HepG2 (cell line): ENCODE data around the gene STIM1. TPM values are rescaled to one million over a fixed set of nuclear protein-coding genes. Genes with fewer than 3 reads are reported as not detected.

Experiments used
- ATAC-seq: fragments of 200-7000 bp; cut with Tn5 transposase; 3 replicates; pipeline ENCODE4 v1.9.1; 2020; ENCODE audit warnings: mild to moderate bottlenecking, moderate library complexity
- BruUV-seq: library from RNA; stranded (reverse); fragments of 400-500 nt; replicated peaks from 2 replicates; lab custom pipeline; 2021; lab: Mats Ljungman, UMichigan
- CTCF ChIA-PET: fragments of 300-600 bp; formaldehyde crosslinking; extraction: SDS; loops from one replicate; lab custom pipeline; 2021; ENCODE audit warnings: low total read pairs, inconsistent platforms, low intra/inter-chr PET ratio; lab: Yijun Ruan, JAX
- POLR2A ChIA-PET: fragments of 350-600 bp; sonication (Branson Sonifier 250); formaldehyde crosslinking; loops from one replicate; lab custom pipeline; 2020; ENCODE audit warnings: antibody characterized with exemption, inconsistent platforms; lab: Yijun Ruan, JAX
- DNase-seq: peaks from one replicate; pipeline ENCODE4 v3.0.0-alpha.2; 2015; ENCODE audit warnings: low spot score
- FAIRE-seq: peaks from 3 replicates; lab custom pipeline; 2011; peaks lifted over from hg19 to GRCh38; lab: Jason Lieb, UNC
- H2AFZ ChIP-seq: one replicate; pipeline ENCODE4 v1.6.1; 2011; ENCODE audit warnings: low read length, inconsistent platforms
- H3K27ac ChIP-seq: fragments of 300-600 bp; 3 replicates; pipeline ENCODE4 v1.8.0; 2011; ENCODE audit warnings: mixed run types, mild to moderate bottlenecking, mixed read lengths, low read length, inconsistent platforms; ENCODE audit not compliant: insufficient read depth; ENCODE audit errors: extremely low read length
- H3K27me3 ChIP-seq, 2 experiments: fragments of 200-600 bp in 1 of 2; 2 replicates in 1 of 2; 3 replicates in 1 of 2; pipeline versions ENCODE4 v1.6.0 to v1.8.0; 2011; ENCODE audit warnings: low read length in 2 of 2, mild to moderate bottlenecking in 2 of 2, moderate library complexity in 2 of 2, inconsistent platforms in 1 of 2; ENCODE audit not compliant: insufficient read depth in 2 of 2, control insufficient read depth in 1 of 2
- H3K36me3 ChIP-seq, 2 experiments: fragments of 200-600 bp in 1 of 2; replicated peaks in 1 of 2; 2 replicates in 1 of 2; 3 replicates in 1 of 2; pipeline versions ENCODE4 v1.5.1 to v1.8.0; 2011; ENCODE audit warnings: low read length in 2 of 2, inconsistent platforms in 1 of 2; ENCODE audit not compliant: insufficient read depth in 2 of 2, control insufficient read depth in 1 of 2
- H3K4me1 ChIP-seq: 2 replicates; pipeline ENCODE4 v1.5.1; 2012; ENCODE audit warnings: low read length, inconsistent platforms; ENCODE audit not compliant: insufficient read depth
- H3K4me2 ChIP-seq: 2 replicates; pipeline ENCODE4 v1.6.0; 2011; ENCODE audit warnings: low read depth, low read length, inconsistent platforms
- H3K4me3 ChIP-seq, 3 experiments: fragments of 200-600 bp in 1 of 3; sonication (generic), shearing (Covaris generic) in 1 of 3; replicated peaks in 1 of 3; 2 replicates each; pipeline ENCODE4 v1.5.1; 2011 to 2016; ENCODE audit warnings: low read length in 3 of 3, inconsistent platforms in 2 of 3, low read depth in 2 of 3, mild to moderate bottlenecking in 2 of 3, control low read depth in 1 of 3, mixed read lengths in 1 of 3; ENCODE audit not compliant: insufficient read depth in 1 of 3
- H3K79me2 ChIP-seq: one replicate; pipeline ENCODE4 v1.6.1; 2011; ENCODE audit warnings: low read length, inconsistent platforms; ENCODE audit not compliant: insufficient read depth
- H3K9ac ChIP-seq: 2 replicates; pipeline ENCODE4 v1.6.0; 2011; ENCODE audit warnings: mild to moderate bottlenecking, low read depth, low read length, inconsistent platforms; ENCODE audit not compliant: insufficient read depth
- H3K9me3 ChIP-seq: 2 replicates; pipeline ENCODE4 v1.5.1; 2012; ENCODE audit warnings: mild to moderate bottlenecking, low read length
- H4K20me1 ChIP-seq: 2 replicates; pipeline ENCODE4 v1.6.0; 2011; ENCODE audit warnings: inconsistent platforms, mild to moderate bottlenecking, low read length, moderate library complexity; ENCODE audit not compliant: insufficient read depth
- CEBPG ChIP-seq: IDR thresholded peaks from 2 replicates; pipeline ENCODE4 v1.6.1; 2016
- HHEX ChIP-seq: IDR thresholded peaks from 2 replicates; pipeline ENCODE4 v1.6.1; 2016; ENCODE audit warnings: control low read depth
- KDM5A ChIP-seq: fragments of 200-600 bp; sonication (generic); IDR thresholded peaks from 2 replicates; pipeline ENCODE4 v1.7.0; 2018; ENCODE audit warnings: antibody characterized with exemption, mild to moderate bottlenecking, low read length, borderline replicate concordance
- MIER3 ChIP-seq: IDR thresholded peaks from 2 replicates; pipeline ENCODE4 v1.6.1; 2016; ENCODE audit warnings: missing compliant biosample characterization, borderline replicate concordance
- SP5 ChIP-seq: IDR thresholded peaks from 2 replicates; pipeline ENCODE4 v1.6.1; 2016; ENCODE audit warnings: low read depth, borderline replicate concordance
- TBL1XR1 ChIP-seq: fragments of 150-350 bp; IDR thresholded peaks from 2 replicates; pipeline ENCODE4 v1.6.1; 2014; ENCODE audit warnings: borderline replicate concordance, low read length; ENCODE audit not compliant: partially characterized antibody
- ZNF33B ChIP-seq: sonication (generic); formaldehyde crosslinking; IDR thresholded peaks from 2 replicates; pipeline ENCODE4 v1.5.1; 2020; ENCODE audit warnings: mild to moderate bottlenecking, missing genetic modification reagents
- WGBS: methylation state at CpG from one replicate; pipeline ENCODE4 v1.1.6; 2017; ENCODE audit warnings: low lambda C conversion rate; 5-methylcytosine and 5-hydroxymethylcytosine counted together
- in situ Hi-C: cut with HindIII; loops from 2 replicates; pipeline ENCODE4 v1.10.0; 2017; ENCODE audit warnings: low pct_unique_long_range_greater_than_20kb; ENCODE audit not compliant: extremely low pct_ligation_motif_present
- intact Hi-C: fragments of 100-400 bp; cut with micrococcal nuclease; formaldehyde crosslinking; loops from one replicate; pipeline ENCODE4 v1.10.0; 2022; ENCODE audit not compliant: unreplicated experiment
- polyA plus RNA-seq, 8 experiments: library from polyadenylated mRNA; depleted of rRNA in 3 of 8; stranded (reverse) in 7 of 8; unstranded in 1 of 8; fragments of >200 nt; fragmentation: Illumina TruSeq in 4 of 8; extraction: Trizol in 4 of 8; gene quantifications; 2 replicates each; pipeline versions ENCODE4 v1.2.1 to v1.2.3, GENCODE V29; 2011 to 2016; ENCODE audit warnings: low read depth in 4 of 8, missing spikeins in 1 of 8, mixed read lengths in 1 of 8; ENCODE audit not compliant: insufficient read depth in 1 of 8
- total RNA-seq, 5 experiments: library from RNA; depleted of rRNA; stranded (reverse); fragments of >200 nt; fragmentation: Illumina TruSeq; extraction: Trizol; gene quantifications; 2 replicates each; pipeline ENCODE4 v1.2.3, GENCODE V29; 2016; ENCODE audit warnings: low read depth in 1 of 5
- TF ChIP-seq, protein P1 (sequence below): IDR thresholded peaks from 2 replicates; pipeline ENCODE4 v1.6.1; 2018; ENCODE audit warnings: missing genetic modification reagents
- TF ChIP-seq, protein P2 (sequence below): sonication (generic); formaldehyde crosslinking; IDR thresholded peaks from 2 replicates; pipeline ENCODE4 v1.4.0; 2020; ENCODE audit warnings: missing genetic modification reagents, borderline replicate concordance
- TF ChIP-seq, protein P3 (sequence below): sonication (generic); formaldehyde crosslinking; IDR thresholded peaks from 2 replicates; pipeline ENCODE4 v1.4.0; 2020; ENCODE audit warnings: missing genetic modification reagents, mild to moderate bottlenecking, borderline replicate concordance
- TF ChIP-seq, protein P4 (sequence below): IDR thresholded peaks from 2 replicates; pipeline ENCODE4 v1.6.1; 2012; ENCODE audit warnings: low read depth, low read length, improper control_type of control experiment
- TF ChIP-seq, protein P5 (sequence below): IDR thresholded peaks from 2 replicates; pipeline ENCODE4 v1.6.1; 2016; ENCODE audit warnings: missing compliant biosample characterization, missing genetic modification reagents, borderline replicate concordance

The STIM1 gene
- total and polyA plus RNA-seq, 2 of the 13 experiments (the other 11 are each of a cell fraction or from before 2014, with no cell fraction given) = 19.2 to 28.5 TPM

DNA sequence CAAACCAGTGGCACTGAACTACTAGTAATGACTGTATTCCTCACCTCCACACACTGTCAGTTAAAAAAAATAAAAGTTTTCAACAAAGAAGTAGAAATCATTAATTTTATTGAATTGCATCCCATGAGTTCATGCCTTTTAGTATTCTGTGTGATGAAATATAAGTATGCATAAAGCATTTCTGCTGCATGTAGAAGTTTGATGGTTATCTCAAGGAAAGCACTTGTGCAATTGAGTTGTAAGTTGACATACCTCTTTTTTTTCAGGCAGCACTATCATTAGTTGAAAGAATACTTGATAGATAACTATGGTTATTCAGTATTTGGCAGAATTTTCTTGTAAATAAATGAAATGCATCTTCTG is 104.4 kb downstream of the STIM1 start (continued):
- TF ChIP-seq, protein P1, sequence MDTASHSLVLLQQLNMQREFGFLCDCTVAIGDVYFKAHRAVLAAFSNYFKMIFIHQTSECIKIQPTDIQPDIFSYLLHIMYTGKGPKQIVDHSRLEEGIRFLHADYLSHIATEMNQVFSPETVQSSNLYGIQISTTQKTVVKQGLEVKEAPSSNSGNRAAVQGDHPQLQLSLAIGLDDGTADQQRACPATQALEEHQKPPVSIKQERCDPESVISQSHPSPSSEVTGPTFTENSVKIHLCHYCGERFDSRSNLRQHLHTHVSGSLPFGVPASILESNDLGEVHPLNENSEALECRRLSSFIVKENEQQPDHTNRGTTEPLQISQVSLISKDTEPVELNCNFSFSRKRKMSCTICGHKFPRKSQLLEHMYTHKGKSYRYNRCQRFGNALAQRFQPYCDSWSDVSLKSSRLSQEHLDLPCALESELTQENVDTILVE = no peak
- TF ChIP-seq ZNF33B (no peak), CEBPG (CRISPR knock-in tag) (peak; percentile 14; the same call in 1 of the 2 replicates)
- TF ChIP-seq, protein P2, sequence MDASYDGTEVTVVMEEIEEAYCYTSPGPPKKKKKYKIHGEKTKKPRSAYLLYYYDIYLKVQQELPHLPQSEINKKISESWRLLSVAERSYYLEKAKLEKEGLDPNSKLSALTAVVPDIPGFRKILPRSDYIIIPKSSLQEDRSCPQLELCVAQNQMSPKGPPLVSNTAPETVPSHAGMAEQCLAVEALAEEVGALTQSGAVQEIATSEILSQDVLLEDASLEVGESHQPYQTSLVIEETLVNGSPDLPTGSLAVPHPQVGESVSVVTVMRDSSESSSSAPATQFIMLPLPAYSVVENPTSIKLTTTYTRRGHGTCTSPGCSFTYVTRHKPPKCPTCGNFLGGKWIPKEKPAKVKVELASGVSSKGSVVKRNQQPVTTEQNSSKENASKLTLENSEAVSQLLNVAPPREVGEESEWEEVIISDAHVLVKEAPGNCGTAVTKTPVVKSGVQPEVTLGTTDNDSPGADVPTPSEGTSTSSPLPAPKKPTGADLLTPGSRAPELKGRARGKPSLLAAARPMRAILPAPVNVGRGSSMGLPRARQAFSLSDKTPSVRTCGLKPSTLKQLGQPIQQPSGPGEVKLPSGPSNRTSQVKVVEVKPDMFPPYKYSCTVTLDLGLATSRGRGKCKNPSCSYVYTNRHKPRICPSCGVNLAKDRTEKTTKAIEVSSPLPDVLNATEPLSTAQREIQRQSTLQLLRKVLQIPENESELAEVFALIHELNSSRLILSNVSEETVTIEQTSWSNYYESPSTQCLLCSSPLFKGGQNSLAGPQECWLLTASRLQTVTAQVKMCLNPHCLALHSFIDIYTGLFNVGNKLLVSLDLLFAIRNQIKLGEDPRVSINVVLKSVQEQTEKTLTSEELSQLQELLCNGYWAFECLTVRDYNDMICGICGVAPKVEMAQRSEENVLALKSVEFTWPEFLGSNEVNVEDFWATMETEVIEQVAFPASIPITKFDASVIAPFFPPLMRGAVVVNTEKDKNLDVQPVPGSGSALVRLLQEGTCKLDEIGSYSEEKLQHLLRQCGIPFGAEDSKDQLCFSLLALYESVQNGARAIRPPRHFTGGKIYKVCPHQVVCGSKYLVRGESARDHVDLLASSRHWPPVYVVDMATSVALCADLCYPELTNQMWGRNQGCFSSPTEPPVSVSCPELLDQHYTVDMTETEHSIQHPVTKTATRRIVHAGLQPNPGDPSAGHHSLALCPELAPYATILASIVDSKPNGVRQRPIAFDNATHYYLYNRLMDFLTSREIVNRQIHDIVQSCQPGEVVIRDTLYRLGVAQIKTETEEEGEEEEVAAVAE (CRISPR knock-in tag) = no peak
- TF ChIP-seq, protein P3, sequence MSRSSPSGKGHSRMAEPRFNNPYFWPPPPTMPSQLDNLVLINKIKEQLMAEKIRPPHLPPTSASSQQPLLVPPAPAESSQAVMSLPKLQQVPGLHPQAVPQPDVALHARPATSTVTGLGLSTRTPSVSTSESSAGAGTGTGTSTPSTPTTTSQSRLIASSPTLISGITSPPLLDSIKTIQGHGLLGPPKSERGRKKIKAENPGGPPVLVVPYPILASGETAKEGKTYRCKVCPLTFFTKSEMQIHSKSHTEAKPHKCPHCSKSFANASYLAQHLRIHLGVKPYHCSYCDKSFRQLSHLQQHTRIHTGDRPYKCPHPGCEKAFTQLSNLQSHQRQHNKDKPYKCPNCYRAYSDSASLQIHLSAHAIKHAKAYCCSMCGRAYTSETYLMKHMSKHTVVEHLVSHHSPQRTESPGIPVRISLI (CRISPR knock-in tag) = peak; percentile 12; the same call in 1 of the 2 replicates

DNA sequence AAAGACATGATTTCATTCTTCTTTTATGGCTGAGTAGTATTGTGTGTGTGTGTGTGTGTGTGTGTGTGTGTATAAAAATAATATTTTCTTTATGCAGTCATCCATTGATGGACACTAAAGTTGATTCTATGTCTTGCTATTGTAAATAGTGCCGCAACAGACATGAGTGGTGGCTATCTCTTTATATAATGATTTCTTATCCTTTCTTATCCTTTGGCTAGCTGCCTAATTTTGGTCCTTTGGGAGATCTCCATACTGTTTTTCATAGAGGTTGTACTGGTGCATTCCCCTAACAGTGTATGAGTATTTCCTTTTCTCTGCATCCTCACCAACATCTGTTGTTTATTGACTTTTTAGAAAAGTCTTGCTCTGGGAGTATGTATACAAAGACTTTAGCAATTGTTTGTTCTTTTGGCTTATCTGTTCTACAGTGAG is 107.0 kb downstream of the STIM1 start:
- Histone ChIP-seq H3K27ac (peak overlapping the region; percentile 18), H3K4me1 (peaks cover 68% of the 10 kb centered on the region), H3K9ac (no peak overlapping the region), H3K9me3 (no peaks in the 10 kb centered on the region), H3K4me3 (no peak overlapping the region), H3K27me3 (no peaks in the 10 kb centered on the region), H3K36me3 (no peaks in the 10 kb centered on the region), H4K20me1 (no peaks in the 10 kb centered on the region), H3K79me2 (peaks cover 6% of the 10 kb centered on the region), H2AFZ (no peak overlapping the region), H3K4me2 (no peak overlapping the region)
- ChIA-PET CTCF (no interaction called here), POLR2A (no interaction called here)
- FAIRE-seq (no peak), ATAC-seq (no peak), DNase-seq (no peak)
- intact Hi-C loops = no loop called here
- WGBS = 95% methylated on average over 1 of the region's 1 CpG
- in situ Hi-C loops = loop anchor here (10.0 kb wide), 1 partner anchor 108 kb away; the partner anchor contains the start of gene STIM1
- BruUV-seq = no TSS peak
- TF ChIP-seq HHEX (CRISPR knock-in tag) (no peak), SP5 (CRISPR knock-in tag) (no peak), TBL1XR1 (no peak), KDM5A (no peak), MIER3 (CRISPR knock-in tag) (no peak)
- TF ChIP-seq, protein P4, sequence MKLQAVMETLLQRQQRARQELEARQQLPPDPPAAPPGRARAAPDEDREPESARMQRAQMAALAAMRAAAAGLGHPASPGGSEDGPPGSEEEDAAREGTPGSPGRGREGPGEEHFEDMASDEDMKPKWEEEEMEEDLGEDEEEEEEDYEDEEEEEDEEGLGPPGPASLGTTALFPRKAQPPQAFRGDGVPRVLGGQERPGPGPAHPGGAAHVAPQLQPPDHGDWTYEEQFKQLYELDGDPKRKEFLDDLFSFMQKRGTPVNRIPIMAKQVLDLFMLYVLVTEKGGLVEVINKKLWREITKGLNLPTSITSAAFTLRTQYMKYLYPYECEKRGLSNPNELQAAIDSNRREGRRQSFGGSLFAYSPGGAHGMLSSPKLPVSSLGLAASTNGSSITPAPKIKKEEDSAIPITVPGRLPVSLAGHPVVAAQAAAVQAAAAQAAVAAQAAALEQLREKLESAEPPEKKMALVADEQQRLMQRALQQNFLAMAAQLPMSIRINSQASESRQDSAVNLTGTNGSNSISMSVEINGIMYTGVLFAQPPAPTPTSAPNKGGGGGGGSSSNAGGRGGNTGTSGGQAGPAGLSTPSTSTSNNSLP = no peak
- TF ChIP-seq, protein P5, sequence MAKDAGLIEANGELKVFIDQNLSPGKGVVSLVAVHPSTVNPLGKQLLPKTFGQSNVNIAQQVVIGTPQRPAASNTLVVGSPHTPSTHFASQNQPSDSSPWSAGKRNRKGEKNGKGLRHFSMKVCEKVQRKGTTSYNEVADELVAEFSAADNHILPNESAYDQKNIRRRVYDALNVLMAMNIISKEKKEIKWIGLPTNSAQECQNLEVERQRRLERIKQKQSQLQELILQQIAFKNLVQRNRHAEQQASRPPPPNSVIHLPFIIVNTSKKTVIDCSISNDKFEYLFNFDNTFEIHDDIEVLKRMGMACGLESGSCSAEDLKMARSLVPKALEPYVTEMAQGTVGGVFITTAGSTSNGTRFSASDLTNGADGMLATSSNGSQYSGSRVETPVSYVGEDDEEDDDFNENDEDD (CRISPR knock-in tag) = no peak
